GM18505 (cell line): ENCODE results near the gene RIN1.
"Not testable (repeated sequence)": the region's sequence is repeated elsewhere in the genome, so short reads cannot be mapped to it uniquely, and the experiment has no call there.

ENCODE experiments used
- ATAC-seq: cut with Tn5 transposase; IDR thresholded peaks from one replicate; pipeline ENCODE4 v1.9.1; 2021; ENCODE audit not compliant: unreplicated experiment
- POLR2A ChIP-seq: IDR thresholded peaks from 4 replicates; pipeline ENCODE4 v1.6.1; 2011; ENCODE audit warnings: borderline replicate concordance; ENCODE audit not compliant: insufficient read depth, insufficient read length; ENCODE audit errors: extremely low read depth

RIN1 gene

DNA sequence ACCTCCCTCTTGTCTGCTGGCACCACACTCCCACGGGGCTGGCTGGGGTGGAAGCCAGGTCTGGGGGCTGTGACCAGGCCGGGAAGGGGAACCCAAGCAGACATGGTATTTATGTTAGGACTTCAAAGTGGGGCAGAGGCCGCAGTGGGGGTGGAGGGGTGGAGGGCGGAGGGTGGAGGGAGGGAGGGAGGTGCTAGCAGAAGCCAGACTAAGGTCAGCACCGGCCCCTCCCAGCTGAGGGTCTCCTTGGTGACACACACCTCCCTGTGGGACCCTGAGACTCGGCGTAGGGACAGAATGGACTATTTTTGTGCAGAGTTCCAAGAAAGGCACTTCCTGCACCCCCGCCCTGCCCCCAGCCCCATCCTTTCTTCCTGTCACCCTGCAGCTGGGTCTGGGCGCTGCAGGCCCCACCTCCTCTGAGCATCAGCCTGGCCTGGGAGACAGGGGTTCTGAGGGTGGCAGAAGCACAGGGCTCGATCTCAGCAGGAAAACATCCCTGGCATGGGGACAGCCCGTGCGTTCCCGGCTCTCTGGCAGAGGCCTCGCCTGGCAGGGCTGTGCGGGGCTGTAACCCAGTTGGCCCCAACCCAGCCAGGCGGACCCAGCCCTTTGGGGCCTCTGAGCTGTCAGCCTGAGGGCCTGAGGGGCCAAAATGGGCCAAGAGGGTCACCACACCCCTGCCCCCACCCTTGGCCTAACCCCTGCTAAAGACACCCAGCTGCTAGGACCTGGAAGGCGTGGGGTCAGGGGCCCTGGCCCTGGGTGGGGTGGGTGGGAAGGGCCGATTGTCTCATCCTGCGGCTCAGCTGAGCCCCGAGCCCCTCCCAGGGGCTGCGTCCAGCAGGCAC lies 9.7 kb downstream of the RIN1 start:
- ATAC-seq: no peak

GRCh38 chr11:66325263-66325671 lies 11.0 kb downstream of the RIN1 start:
- TF ChIP-seq POLR2A: no peak
- ATAC-seq: no peak

More for the DNA sequence above, 9.7 kb downstream of the RIN1 start:
- no peak for TF ChIP-seq POLR2A

- ATAC-seq: no peak
- no peak for TF ChIP-seq POLR2A
Measured at GRCh38 chr11:66324664-66325063, 11.6 kb downstream of the RIN1 start.

DNA sequence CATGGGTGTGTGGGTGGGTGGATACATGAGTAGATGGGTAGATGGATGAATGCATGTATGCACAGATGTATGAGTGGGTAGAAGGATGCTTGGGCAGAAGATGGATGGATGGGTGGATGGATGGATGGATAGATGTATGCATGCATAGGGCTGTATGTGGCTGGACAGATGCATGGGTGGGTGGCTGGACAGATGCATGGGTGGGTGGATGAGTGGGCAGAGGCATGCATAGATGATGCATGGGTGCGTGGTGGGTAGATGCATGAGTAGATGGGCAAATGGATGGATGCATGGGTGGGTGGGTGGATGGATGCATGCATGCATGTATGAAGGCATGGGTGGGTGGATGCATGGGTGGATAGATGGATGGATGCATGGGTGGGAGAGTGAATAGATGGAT lies 12.6 kb downstream of the RIN1 start:
- no peak for TF ChIP-seq POLR2A
- ATAC-seq: no peak

GRCh38 chr11:66322732-66323427 lies 13.4 kb downstream of the RIN1 start:
- no peak for ATAC-seq
- no peak for TF ChIP-seq POLR2A

DNA sequence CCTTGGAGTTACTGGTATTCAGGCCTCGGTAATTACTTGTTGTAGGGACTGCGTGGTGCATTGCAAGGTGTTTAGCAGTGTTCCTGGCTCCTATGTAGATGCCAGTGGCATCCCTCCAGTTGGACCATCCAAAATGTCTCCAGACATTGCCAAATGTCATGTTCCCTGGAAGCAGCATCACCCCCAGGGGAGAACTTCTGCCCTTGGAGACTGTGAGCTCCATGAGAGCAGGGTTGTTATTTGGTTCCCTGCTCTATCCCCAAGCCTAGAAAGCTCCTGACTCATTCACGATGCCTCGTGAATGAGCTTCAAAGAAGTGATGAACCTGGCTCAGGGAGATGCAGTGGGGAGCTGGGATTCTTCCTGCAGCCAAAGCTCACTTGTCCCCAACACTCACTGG lies 14.6 kb downstream of the RIN1 start:
- ATAC-seq: no peak
- TF ChIP-seq POLR2A: no peak

DNA sequence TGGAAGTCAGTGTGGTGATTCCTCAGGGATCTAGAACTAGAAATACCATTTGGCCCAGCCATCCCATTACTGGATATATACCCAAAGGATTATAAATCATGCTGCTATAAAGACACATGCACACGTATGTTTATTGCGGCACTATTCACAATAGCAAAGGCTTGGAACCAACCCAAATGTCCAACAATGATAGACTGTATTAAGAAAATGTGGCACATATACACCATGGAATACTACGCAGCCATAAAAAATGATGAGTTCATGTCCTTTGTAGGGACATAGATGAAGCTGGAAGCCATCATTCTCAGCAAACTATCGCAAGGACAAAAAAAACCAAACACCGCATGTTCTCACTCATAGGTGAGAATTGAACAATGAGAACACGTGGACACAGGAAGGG lies 15.5 kb downstream of the RIN1 start:
- ATAC-seq: not testable (repeated sequence)

GRCh38 chr11:66320289-66320688 lies 15.9 kb downstream of the RIN1 start:
- ATAC-seq: not testable (repeated sequence)

GRCh38 chr11:66318600-66318970 lies 17.6 kb downstream of the RIN1 start:
- no peak for ATAC-seq
- TF ChIP-seq POLR2A: no peak

- no peak for TF ChIP-seq POLR2A
- ATAC-seq: no peak
Measured at GRCh38 chr11:66317723-66318599, 18.3 kb downstream of the RIN1 start.

DNA sequence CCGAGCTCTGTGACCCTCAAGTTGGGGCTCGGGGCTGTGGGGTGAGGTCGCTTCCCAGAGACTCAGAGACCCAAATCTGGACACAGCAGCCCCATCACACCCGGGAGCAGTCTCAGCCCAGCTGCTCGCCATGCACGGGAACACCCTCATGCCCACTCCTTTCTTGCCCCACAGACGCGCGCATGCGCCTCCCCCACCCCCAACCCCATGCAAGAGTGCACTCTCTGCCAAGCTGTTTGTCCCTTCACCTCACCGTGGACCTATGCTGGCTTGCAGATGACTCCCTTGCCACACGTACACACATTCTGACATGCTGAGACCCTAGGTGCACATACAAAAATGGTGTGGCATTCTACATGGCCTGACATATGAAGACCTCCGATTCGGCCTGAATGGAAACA lies 18.9 kb downstream of the RIN1 start:
- no peak for TF ChIP-seq POLR2A
- ATAC-seq: no peak

DNA sequence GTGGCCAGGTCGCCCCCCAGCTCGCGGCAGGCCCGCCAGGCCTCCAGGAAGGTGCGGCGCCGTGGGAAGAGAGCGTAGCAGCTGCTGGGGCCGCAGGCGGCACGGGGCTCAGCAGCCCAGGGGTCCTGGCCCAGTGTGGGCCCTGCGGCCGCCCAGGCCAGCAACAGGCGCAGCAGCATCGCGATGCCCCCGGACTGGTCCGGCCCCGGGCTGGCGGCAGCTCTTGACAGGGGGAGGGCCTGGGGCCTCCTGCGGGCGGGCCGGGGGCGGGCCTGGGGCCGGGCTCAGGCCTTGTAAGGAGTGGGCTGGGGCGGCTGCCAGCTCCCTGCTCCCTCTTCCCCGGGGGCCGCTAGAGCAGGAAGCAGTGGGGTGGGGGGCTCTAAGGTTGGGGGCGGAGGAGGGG lies 19.4 kb downstream of the RIN1 start, which contains the start of gene CD248:
TSS of gene CD248 (minus strand) at position 196 of the 403 bp plus-strand sequence. CDS start at position 179, 17 bp downstream.
- TF ChIP-seq POLR2A: no peak
- no peak for ATAC-seq

DNA sequence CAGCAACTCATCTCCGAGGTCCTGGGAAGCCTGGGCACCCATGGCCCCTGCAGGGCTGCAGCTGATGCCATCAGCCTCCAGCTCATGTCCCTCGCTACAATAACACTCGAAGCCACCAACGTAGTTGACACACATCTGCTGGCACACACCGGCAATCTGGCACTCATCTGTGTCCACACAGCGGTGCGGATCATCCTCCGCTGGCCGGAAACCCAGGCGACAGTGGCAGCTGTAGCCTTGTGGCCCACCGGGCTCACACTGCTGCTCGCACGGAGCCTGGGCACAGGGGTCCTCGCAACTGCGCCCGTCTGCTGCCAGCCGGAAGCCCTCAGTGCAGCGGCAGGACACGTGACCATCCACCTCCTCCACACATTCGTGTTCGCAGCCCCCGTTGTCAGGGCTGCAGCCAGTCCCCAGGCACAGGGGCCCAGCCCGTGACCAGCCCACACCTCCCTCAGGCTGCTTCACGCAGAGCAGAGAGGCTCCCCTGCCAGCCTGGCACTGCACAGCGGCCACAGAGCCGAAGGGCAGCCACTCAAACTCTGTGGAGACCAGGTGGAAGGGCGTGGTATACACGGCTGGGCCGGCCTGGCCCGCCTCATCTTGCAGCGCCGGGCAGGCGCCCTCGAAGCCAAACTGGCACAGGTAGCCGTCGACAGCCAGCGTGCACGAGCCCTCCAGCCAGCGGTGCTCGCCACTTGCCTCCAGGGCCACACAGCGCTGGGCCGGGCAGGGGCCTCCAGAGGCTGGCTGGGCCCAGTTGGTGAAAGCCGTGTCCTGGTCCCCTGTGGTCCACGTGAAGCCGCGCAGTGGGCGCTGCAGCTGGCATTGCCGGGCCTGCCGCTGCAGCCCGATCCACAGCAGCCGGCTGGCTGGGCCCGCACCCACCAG lies 20.1 kb downstream of the RIN1 start:
- no peak for ATAC-seq
- no peak for TF ChIP-seq POLR2A

DNA sequence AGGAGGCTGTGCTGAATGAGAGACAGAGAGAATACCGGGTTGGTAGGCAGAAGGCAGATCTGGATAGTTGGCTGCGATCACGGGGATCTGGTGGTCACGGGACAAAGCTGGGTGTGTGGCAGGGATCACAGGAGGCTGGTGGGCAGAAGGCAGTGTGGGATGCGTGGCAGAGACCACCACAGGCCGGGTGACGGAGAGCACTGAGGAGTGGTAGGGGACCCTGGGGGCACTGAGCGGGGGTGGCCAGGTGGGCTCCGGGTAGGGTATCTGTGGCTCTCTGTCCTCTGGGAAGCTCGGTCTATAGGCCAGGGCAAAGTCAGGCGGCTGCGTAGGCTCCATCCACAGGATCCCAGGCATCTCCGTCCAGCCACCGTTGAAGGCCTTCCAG lies 20.7 kb downstream of the RIN1 start:
- ATAC-seq: no peak
- TF ChIP-seq POLR2A: no peak
